IMR-90 (cell line): ENCODE measurements around the gene GLRA3. TPM values are rescaled to one million over a fixed set of nuclear protein-coding genes. Genes with fewer than 3 reads are reported as not detected.

Experiments
- ATAC-seq: fragments of 200-7000 bp; cut with Tn5 transposase; 2 replicates; pipeline ENCODE4 v1.9.1; 2020; ENCODE audit warnings: low read depth, mild to moderate bottlenecking, moderate library complexity
- BruUV-seq: library from RNA; stranded (reverse); fragments of 400-500 nt; replicated peaks from 2 replicates; lab custom pipeline; 2021; lab: Mats Ljungman, UMichigan
- CTCF ChIA-PET: fragments of 300-600 bp; formaldehyde crosslinking; extraction: SDS; loops from one replicate; lab custom pipeline; 2021; ENCODE audit warnings: antibody characterized with exemption; lab: Yijun Ruan, JAX
- POLR2A ChIA-PET: fragments of 300-600 bp; sonication (Branson Sonifier 250); formaldehyde crosslinking; loops from one replicate; lab custom pipeline; 2022; ENCODE audit warnings: antibody characterized with exemption; ENCODE audit not compliant: unreplicated experiment; lab: Charles Lee
- DNase-seq: peaks from one replicate; pipeline ENCODE4 v3.0.0; 2013
- H2AFZ ChIP-seq: replicated peaks from 2 replicates; pipeline ENCODE3; 2013; ENCODE audit warnings: low read length, mild to moderate bottlenecking; ENCODE audit not compliant: poor library complexity
- H2AK5ac ChIP-seq: 2 replicates; pipeline ENCODE4 v1.6.1; 2013; ENCODE audit warnings: low read depth, low read length, inconsistent platforms
- H2AK9ac ChIP-seq: replicated peaks from 2 replicates; pipeline ENCODE3; 2013; ENCODE audit warnings: mild to moderate bottlenecking, low read depth, low read length, moderate library complexity; ENCODE audit not compliant: poor library complexity
- H2BK120ac ChIP-seq: 2 replicates; pipeline ENCODE4 v1.6.1; 2013; ENCODE audit warnings: low read depth, low read length, inconsistent platforms
- H2BK15ac ChIP-seq: 3 replicates; pipeline ENCODE4 v1.6.1; 2013; ENCODE audit warnings: low read depth, low read length, inconsistent platforms
- H2BK20ac ChIP-seq: 2 replicates; pipeline ENCODE4 v1.6.1; 2013; ENCODE audit warnings: low read depth, mild to moderate bottlenecking, inconsistent platforms, low read length, moderate library complexity
- H2BK5ac ChIP-seq: 2 replicates; pipeline ENCODE4 v1.6.1; 2013; ENCODE audit warnings: mild to moderate bottlenecking, low read depth, low read length, inconsistent platforms; ENCODE audit not compliant: poor library complexity, severe bottlenecking
- H3K14ac ChIP-seq: replicated peaks from 2 replicates; pipeline ENCODE4 v1.6.1; 2013; ENCODE audit warnings: low read depth, low read length, inconsistent platforms
- H3K18ac ChIP-seq: 2 replicates; pipeline ENCODE4 v1.6.1; 2013; ENCODE audit warnings: low read depth, low read length, control low read depth
- H3K23ac ChIP-seq: 2 replicates; pipeline ENCODE4 v1.6.1; 2013; ENCODE audit warnings: low read depth, low read length, inconsistent platforms
- H3K27ac ChIP-seq: 2 replicates; pipeline ENCODE4 v1.5.1; 2013; ENCODE audit warnings: mild to moderate bottlenecking, control low read depth, low read length; ENCODE audit not compliant: insufficient read depth
- H3K27me3 ChIP-seq: 2 replicates; pipeline ENCODE4 v1.6.1; 2013; ENCODE audit warnings: low read length; ENCODE audit not compliant: control insufficient read depth, insufficient read depth
- H3K36me3 ChIP-seq: 2 replicates; pipeline ENCODE4 v1.6.1; 2013; ENCODE audit warnings: low read length, mixed read lengths; ENCODE audit not compliant: control insufficient read depth, insufficient read depth
- H3K4ac ChIP-seq: 2 replicates; pipeline ENCODE4 v1.6.1; 2013; ENCODE audit warnings: low read depth, low read length, inconsistent platforms
- H3K4me1 ChIP-seq: 2 replicates; pipeline ENCODE4 v1.6.1; 2013; ENCODE audit warnings: low read length, mixed read lengths; ENCODE audit not compliant: control insufficient read depth, insufficient read depth
- H3K4me2 ChIP-seq: 2 replicates; pipeline ENCODE4 v1.6.1; 2013; ENCODE audit warnings: low read depth, mild to moderate bottlenecking, control low read depth, low read length, moderate library complexity
- H3K4me3 ChIP-seq: 2 replicates; pipeline ENCODE4 v1.5.1; 2013; ENCODE audit warnings: low read depth, mild to moderate bottlenecking, control low read depth, low read length, moderate library complexity; ENCODE audit not compliant: insufficient read depth
- H3K56ac ChIP-seq: 2 replicates; pipeline ENCODE4 v1.6.1; 2013; ENCODE audit warnings: low read length, inconsistent platforms; ENCODE audit not compliant: insufficient read depth; ENCODE audit errors: extremely low read depth
- H3K79me1 ChIP-seq, 2 experiments: 2 replicates each; pipeline ENCODE4 v1.6.1; 2013; ENCODE audit warnings: low read length in 2 of 2, inconsistent platforms in 1 of 2, low read depth in 1 of 2
- H3K9ac ChIP-seq: 2 replicates; pipeline ENCODE4 v1.6.1; 2013; ENCODE audit warnings: low read depth, low read length, control low read depth
- H3K9me1 ChIP-seq: 2 replicates; pipeline ENCODE4 v1.6.1; 2013; ENCODE audit warnings: low read length, inconsistent platforms; ENCODE audit not compliant: insufficient read depth
- H3K9me3 ChIP-seq: 2 replicates; pipeline ENCODE4 v1.6.1; 2013; ENCODE audit warnings: low read length; ENCODE audit not compliant: control insufficient read depth, insufficient read depth
- H4K20me1 ChIP-seq: 2 replicates; pipeline ENCODE4 v1.6.1; 2013; ENCODE audit warnings: low read length, inconsistent platforms; ENCODE audit not compliant: insufficient read depth
- H4K5ac ChIP-seq: 2 replicates; pipeline ENCODE4 v1.6.1; 2013; ENCODE audit warnings: mild to moderate bottlenecking, low read depth, low read length, control low read depth
- H4K8ac ChIP-seq, 2 experiments: 2 replicates each; pipeline ENCODE4 v1.6.1; 2013; ENCODE audit warnings: low read depth in 2 of 2, low read length in 2 of 2, control low read depth in 1 of 2, inconsistent platforms in 1 of 2
- H4K91ac ChIP-seq: 2 replicates; pipeline ENCODE4 v1.6.1; 2013; ENCODE audit warnings: low read depth, low read length, inconsistent platforms; ENCODE audit not compliant: insufficient read depth
- BHLHE40 ChIP-seq: fragments of 150-350 bp; IDR thresholded peaks from 2 replicates; pipeline ENCODE4 v1.6.1; 2016; ENCODE audit warnings: mild to moderate bottlenecking, low read depth, low read length
- CEBPB ChIP-seq: IDR thresholded peaks from 2 replicates; pipeline ENCODE4 v1.6.1; 2012; ENCODE audit warnings: low read depth, low read length, improper control_type of control experiment
- CHD1 ChIP-seq: IDR thresholded peaks from 2 replicates; pipeline ENCODE4 v1.6.1; 2012; ENCODE audit warnings: low read depth, low read length, improper control_type of control experiment
- FOS ChIP-seq: fragments of 150-350 bp; IDR thresholded peaks from 2 replicates; pipeline ENCODE4 v1.6.1; 2016; ENCODE audit warnings: low read depth, low read length
- MAFK ChIP-seq: IDR thresholded peaks from 2 replicates; pipeline ENCODE4 v1.6.1; 2012; ENCODE audit warnings: low read depth, low read length, improper control_type of control experiment
- MAZ ChIP-seq: IDR thresholded peaks from 2 replicates; pipeline ENCODE4 v1.6.1; 2012; ENCODE audit warnings: low read depth, mild to moderate bottlenecking, low read length, improper control_type of control experiment, moderate library complexity, borderline replicate concordance
- MXI1 ChIP-seq: IDR thresholded peaks from 2 replicates; pipeline ENCODE4 v1.6.1; 2012; ENCODE audit warnings: low read depth, mild to moderate bottlenecking, low read length, moderate library complexity, borderline replicate concordance
- NFE2L2 ChIP-seq: fragments of 150-350 bp; IDR thresholded peaks from 2 replicates; pipeline ENCODE4 v1.6.1; 2016; ENCODE audit warnings: low read depth, mild to moderate bottlenecking, low read length
- POLR2A ChIP-seq: IDR thresholded peaks from 2 replicates; pipeline ENCODE4 v1.6.1; 2012; ENCODE audit warnings: mild to moderate bottlenecking, low read depth, low read length
- RAD21 ChIP-seq: IDR thresholded peaks from 2 replicates; pipeline ENCODE4 v1.6.1; 2012; ENCODE audit warnings: low read length, improper control_type of control experiment
- RCOR1 ChIP-seq: IDR thresholded peaks from 2 replicates; pipeline ENCODE4 v1.6.1; 2012; ENCODE audit warnings: mild to moderate bottlenecking, low read length, improper control_type of control experiment; ENCODE audit not compliant: insufficient replicate concordance
- RFX5 ChIP-seq: IDR thresholded peaks from 2 replicates; pipeline ENCODE4 v1.8.0; 2012; ENCODE audit warnings: low read depth, mild to moderate bottlenecking, low read length, moderate library complexity
- SMC3 ChIP-seq: fragments of 150-350 bp; IDR thresholded peaks from 2 replicates; pipeline ENCODE4 v1.6.1; 2016; ENCODE audit warnings: low read depth, mild to moderate bottlenecking, antibody characterized with exemption, low read length, moderate library complexity
- WGBS, 2 experiments: methylation state at CpG; one replicate each; pipeline versions ENCODE4 v1.1.5 to v1.1.7; 2013; ENCODE audit warnings: missing lambda C conversion rate in 2 of 2; ENCODE audit not compliant: insufficient read length in 1 of 2; ENCODE audit errors: extremely low coverage in 2 of 2; 5-methylcytosine and 5-hydroxymethylcytosine counted together
- dilution Hi-C: fragments of 300-500 bp; cut with HindIII; formaldehyde crosslinking; loops from one replicate; pipeline ENCODE4 v1.14.3; 2018; ENCODE audit warnings: low sequenced_read_pairs; ENCODE audit not compliant: unreplicated experiment
- in situ Hi-C: fragments of 300-500 bp; cut with MboI; formaldehyde crosslinking; loops from 3 replicates; pipeline ENCODE4 v1.14.3; 2019; ENCODE audit warnings: low sequenced_read_pairs, inconsistent platforms, mixed read lengths
- intact Hi-C: fragments of 100-400 bp; cut with micrococcal nuclease; formaldehyde crosslinking; loops from 2 replicates; pipeline ENCODE4 v1.10.0; 2022
- polyA plus RNA-seq, 3 experiments: library from polyadenylated mRNA; depleted of rRNA; stranded (reverse); fragments of >200 nt; gene quantifications; 2 replicates each; pipeline ENCODE4 v1.2.3, GENCODE V29; 2012; ENCODE audit warnings: low replicate concordance in 1 of 3
- total RNA-seq: library from RNA; depleted of rRNA; stranded (reverse); fragments of >200 nt; gene quantifications from 2 replicates; pipeline ENCODE4 v1.2.3, GENCODE V29; 2012
- TF ChIP-seq, protein P1 (sequence below): fragments of 150-350 bp; IDR thresholded peaks from 2 replicates; pipeline ENCODE4 v1.6.1; 2016; ENCODE audit warnings: low read depth, mild to moderate bottlenecking, low read length, moderate library complexity, borderline replicate concordance
- TF ChIP-seq, protein P2 (sequence below): fragments of 150-350 bp; IDR thresholded peaks from 2 replicates; pipeline ENCODE4 v1.6.1; 2017; ENCODE audit warnings: mild to moderate bottlenecking, antibody characterized with exemption, low read length, low read depth
- TF ChIP-seq, protein P3 (sequence below): conservative IDR thresholded peaks from 2 replicates; pipeline ENCODE4 v1.5.1; 2012; ENCODE audit warnings: mild to moderate bottlenecking, low read depth, low read length, improper control_type of control experiment

The GLRA3 gene
- total and polyA plus RNA-seq, 2 of the 4 experiments (the other 2 are of a cell fraction): not detected

DNA sequence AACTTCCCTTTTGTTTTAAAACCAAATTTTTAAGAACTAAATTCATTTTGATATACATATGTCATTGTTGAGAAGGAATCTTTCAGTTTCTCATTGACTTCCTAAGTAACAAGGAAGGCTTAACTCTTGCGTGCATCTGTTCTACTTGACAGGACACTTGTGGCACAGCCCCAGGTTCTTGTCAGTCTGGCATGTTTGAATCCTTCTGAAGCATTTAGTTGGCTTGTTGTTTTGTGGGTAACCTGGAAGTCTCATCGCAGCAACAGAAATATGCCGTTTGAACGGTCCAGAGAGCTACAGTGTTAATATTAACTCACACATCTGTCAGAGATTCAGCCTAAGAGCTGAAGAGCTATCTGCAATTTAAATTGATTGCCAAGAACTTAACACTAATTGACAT is 76.0 kb downstream of the GLRA3 start:
- WGBS, 2 experiments: no CpG with 5 or more reads among the region's 4 CpGs
- CTCF ChIA-PET: no interaction called here
- in situ Hi-C loops: loop anchor here (25.0 kb wide), 2 partner anchors 784 to 1584 kb away; no protein-coding TSS in a partner anchor

More for the DNA sequence above, 76.0 kb downstream of the GLRA3 start:
- Histone ChIP-seq H3K4me1 (no peaks in the 10 kb centered on the region), H2BK5ac (no peak overlapping the region), H4K5ac (no peak overlapping the region), H3K4me2 (no peak overlapping the region), H2BK20ac (no peak overlapping the region), H3K14ac (no peak overlapping the region), H3K36me3 (no peaks in the 10 kb centered on the region), H3K18ac (no peak overlapping the region), H2AK9ac (no peak overlapping the region), H3K9me3 (no peaks in the 10 kb centered on the region), H2BK120ac (no peak overlapping the region), H3K4me3 (no peak overlapping the region), H3K79me1 (no peaks in the 10 kb centered on the region), H3K23ac (no peak overlapping the region), H3K27ac (no peak overlapping the region), H3K27me3 (no peaks in the 10 kb centered on the region), H3K9ac (no peak overlapping the region), H3K4ac (no peak overlapping the region), H4K8ac (no peak overlapping the region), H4K91ac (no peak overlapping the region), H4K20me1 (no peaks in the 10 kb centered on the region), H2BK15ac (no peak overlapping the region), H3K9me1 (no peaks in the 10 kb centered on the region), H2AK5ac (no peak overlapping the region), H2AFZ (no peak overlapping the region), H3K56ac (no peak overlapping the region)
- DNase-seq (no peak), ATAC-seq (no peak)
- POLR2A ChIA-PET: no interaction called here
- TF ChIP-seq MAZ (no peak), BHLHE40 (no peak), FOS (no peak), CHD1 (no peak), MAFK (no peak), RAD21 (no peak), CEBPB (no peak), SMC3 (no peak), NFE2L2 (no peak), POLR2A (no peak), RFX5 (no peak), MXI1 (no peak), RCOR1 (no peak)
- TF ChIP-seq, protein P1, sequence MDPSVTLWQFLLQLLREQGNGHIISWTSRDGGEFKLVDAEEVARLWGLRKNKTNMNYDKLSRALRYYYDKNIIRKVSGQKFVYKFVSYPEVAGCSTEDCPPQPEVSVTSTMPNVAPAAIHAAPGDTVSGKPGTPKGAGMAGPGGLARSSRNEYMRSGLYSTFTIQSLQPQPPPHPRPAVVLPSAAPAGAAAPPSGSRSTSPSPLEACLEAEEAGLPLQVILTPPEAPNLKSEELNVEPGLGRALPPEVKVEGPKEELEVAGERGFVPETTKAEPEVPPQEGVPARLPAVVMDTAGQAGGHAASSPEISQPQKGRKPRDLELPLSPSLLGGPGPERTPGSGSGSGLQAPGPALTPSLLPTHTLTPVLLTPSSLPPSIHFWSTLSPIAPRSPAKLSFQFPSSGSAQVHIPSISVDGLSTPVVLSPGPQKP: no peak
- TF ChIP-seq, protein P2, sequence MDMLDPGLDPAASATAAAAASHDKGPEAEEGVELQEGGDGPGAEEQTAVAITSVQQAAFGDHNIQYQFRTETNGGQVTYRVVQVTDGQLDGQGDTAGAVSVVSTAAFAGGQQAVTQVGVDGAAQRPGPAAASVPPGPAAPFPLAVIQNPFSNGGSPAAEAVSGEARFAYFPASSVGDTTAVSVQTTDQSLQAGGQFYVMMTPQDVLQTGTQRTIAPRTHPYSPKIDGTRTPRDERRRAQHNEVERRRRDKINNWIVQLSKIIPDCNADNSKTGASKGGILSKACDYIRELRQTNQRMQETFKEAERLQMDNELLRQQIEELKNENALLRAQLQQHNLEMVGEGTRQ: no peak
- TF ChIP-seq, protein P3, sequence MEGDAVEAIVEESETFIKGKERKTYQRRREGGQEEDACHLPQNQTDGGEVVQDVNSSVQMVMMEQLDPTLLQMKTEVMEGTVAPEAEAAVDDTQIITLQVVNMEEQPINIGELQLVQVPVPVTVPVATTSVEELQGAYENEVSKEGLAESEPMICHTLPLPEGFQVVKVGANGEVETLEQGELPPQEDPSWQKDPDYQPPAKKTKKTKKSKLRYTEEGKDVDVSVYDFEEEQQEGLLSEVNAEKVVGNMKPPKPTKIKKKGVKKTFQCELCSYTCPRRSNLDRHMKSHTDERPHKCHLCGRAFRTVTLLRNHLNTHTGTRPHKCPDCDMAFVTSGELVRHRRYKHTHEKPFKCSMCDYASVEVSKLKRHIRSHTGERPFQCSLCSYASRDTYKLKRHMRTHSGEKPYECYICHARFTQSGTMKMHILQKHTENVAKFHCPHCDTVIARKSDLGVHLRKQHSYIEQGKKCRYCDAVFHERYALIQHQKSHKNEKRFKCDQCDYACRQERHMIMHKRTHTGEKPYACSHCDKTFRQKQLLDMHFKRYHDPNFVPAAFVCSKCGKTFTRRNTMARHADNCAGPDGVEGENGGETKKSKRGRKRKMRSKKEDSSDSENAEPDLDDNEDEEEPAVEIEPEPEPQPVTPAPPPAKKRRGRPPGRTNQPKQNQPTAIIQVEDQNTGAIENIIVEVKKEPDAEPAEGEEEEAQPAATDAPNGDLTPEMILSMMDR: no peak
- dilution Hi-C loops: no loop called here
- no TSS peak for BruUV-seq
- intact Hi-C loops: no loop called here
